ENCODE data around the gene NOX5. TPM values are rescaled to one million over a fixed set of nuclear protein-coding genes. Genes with fewer than 3 reads are reported as not detected.

NOX5 gene
- total RNA-seq, 1 experiment from 2014 or later = 0.91 TPM

GRCh38 chr15:69039516-69040225 is 25.2 kb downstream of the NOX5 start:
- no TSS peak for BruUV-seq (replicated peaks)

More at GRCh38 chr15:69039516-69040225, 25.2 kb downstream of the NOX5 start:
- Histone ChIP-seq H3K4me1 (ENCODE audit: control insufficient read depth in 1 of 2, insufficient read depth in 2 of 2, low read length in 2 of 2) (peaks cover under 1 to 28% of the 10 kb centered on the region in 2 experiments; a peak in 3 of 4 replicates), H3K36me3 (ENCODE audit: control insufficient read depth in 1 of 2, insufficient read depth in 2 of 2, low read length in 2 of 2) (no peaks in the 10 kb centered on the region), H3K4me2 (ENCODE audit: low read length) (no peak overlapping the region), H3K4me3 (replicated peaks in 1 of 2; ENCODE audit: low read depth in 1 of 2, low read length in 2 of 2) (no peak overlapping the region), H3K27me3 (ENCODE audit: insufficient read depth, low read length) (no peaks in the 10 kb centered on the region), H3K9me2 (ENCODE audit: insufficient read depth) (no peaks in the 10 kb centered on the region), H3K9me3 (ENCODE audit: control insufficient read depth in 1 of 2, insufficient read depth in 1 of 2, low read depth in 1 of 2, low read length in 2 of 2) (no peaks in the 10 kb centered on the region), H4K20me1 (ENCODE audit: insufficient read depth) (no peaks in the 10 kb centered on the region), H3K9ac (ENCODE audit: low read length) (no peak overlapping the region), H2AFZ (ENCODE audit: low read depth, low read length, poor library complexity, severe bottlenecking) (no peak overlapping the region), H3K27ac (ENCODE audit: low read depth, low read length) (no peak overlapping the region), H3K79me2 (ENCODE audit: insufficient read depth, low read length) (no peaks in the 10 kb centered on the region)
- no peak for ATAC-seq
- POLR2A ChIA-PET = interaction anchor here (0.6 kb wide), 1 partner anchor 156 kb away, joined by 3 read pairs; no protein-coding TSS in a partner anchor
- RAD21 ChIA-PET (ENCODE audit: low non-redundant PET in 1 of 2, low total read pairs in 2 of 2, uncharacterized antibody in 2 of 2, unreplicated experiment in 2 of 2) = no interaction called here
- intact Hi-C loops (cut with micrococcal nuclease) = no loop called here
- TF ChIP-seq SP1 (IDR thresholded peaks at IDR 0.05; ENCODE audit: low read depth) = no peak
- TF ChIP-seq ZBTB33 (IDR thresholded peaks at IDR 0.05; ENCODE audit: extremely low read depth, insufficient replicate concordance, low read length) = no peak
- no peak for TF ChIP-seq ZFX (IDR thresholded peaks at IDR 0.05)
- TF ChIP-seq MAX (IDR thresholded peaks at IDR 0.05) = no peak
- TF ChIP-seq SIN3A (IDR thresholded peaks at IDR 0.05; ENCODE audit: low read depth) = no peak
- no peak for TF ChIP-seq ELF1 (IDR thresholded peaks at IDR 0.05; ENCODE audit: borderline replicate concordance, low read depth)
- no peak for TF ChIP-seq CBX3 (IDR thresholded peaks at IDR 0.05; ENCODE audit: low read depth)
- TF ChIP-seq ZNF274 (IDR thresholded peaks at IDR 0.05; ENCODE audit: low read depth, low read length) = no peak
- no peak for TF ChIP-seq POLR2AphosphoS5 (IDR thresholded peaks at IDR 0.05; ENCODE audit: low read depth, low read length)
- TF ChIP-seq TCF7L2 (IDR thresholded peaks at IDR 0.05; ENCODE audit: borderline replicate concordance, extremely low read depth, insufficient read depth, insufficient read length) = no peak
- no peak for TF ChIP-seq EGR1 (IDR thresholded peaks at IDR 0.05; ENCODE audit: low read depth)
- TF ChIP-seq RAD21 (IDR thresholded peaks at IDR 0.05; ENCODE audit: low read depth) = no peak
- TF ChIP-seq EZH2phosphoT487 (IDR thresholded peaks at IDR 0.05; ENCODE audit: borderline replicate concordance) = no peak
- TF ChIP-seq ATF3 (IDR thresholded peaks at IDR 0.05) = no peak
- no peak for TF ChIP-seq REST (IDR thresholded peaks at IDR 0.05; ENCODE audit: low read depth)
- TF ChIP-seq CEBPB (IDR thresholded peaks at IDR 0.05; ENCODE audit: low read depth) = no peak
- TF ChIP-seq EZH2 (IDR thresholded peaks at IDR 0.05) = no peak
- TF ChIP-seq CTCF (IDR thresholded peaks at IDR 0.05 in 2 of 3, conservative IDR thresholded peaks at IDR 0.05 in 1 of 3; ENCODE audit: borderline replicate concordance in 1 of 3, insufficient read depth in 1 of 3, low read depth in 2 of 3, low read length in 2 of 3) = no peak
- TF ChIP-seq SRF (IDR thresholded peaks at IDR 0.05; ENCODE audit: low read depth) = no peak
- TF ChIP-seq POLR2A (IDR thresholded peaks at IDR 0.05; ENCODE audit: borderline replicate concordance, extremely low read depth, insufficient read depth, insufficient read length) = no peak
- CTCF ChIA-PET = interaction anchor here (1.2 kb wide), 1 partner anchor 8 kb away, joined by 7 read pairs; no protein-coding TSS in a partner anchor
- DNase-seq (ENCODE audit: low read depth, low spot score) = no peak
